ENCODE data around the gene ADARB1. TPM values are rescaled to one million over a fixed set of nuclear protein-coding genes. Genes with fewer than 3 reads are reported as not detected.

ADARB1 gene
- total RNA-seq, 1 experiment from 2014 or later, result 31.9 TPM

DNA sequence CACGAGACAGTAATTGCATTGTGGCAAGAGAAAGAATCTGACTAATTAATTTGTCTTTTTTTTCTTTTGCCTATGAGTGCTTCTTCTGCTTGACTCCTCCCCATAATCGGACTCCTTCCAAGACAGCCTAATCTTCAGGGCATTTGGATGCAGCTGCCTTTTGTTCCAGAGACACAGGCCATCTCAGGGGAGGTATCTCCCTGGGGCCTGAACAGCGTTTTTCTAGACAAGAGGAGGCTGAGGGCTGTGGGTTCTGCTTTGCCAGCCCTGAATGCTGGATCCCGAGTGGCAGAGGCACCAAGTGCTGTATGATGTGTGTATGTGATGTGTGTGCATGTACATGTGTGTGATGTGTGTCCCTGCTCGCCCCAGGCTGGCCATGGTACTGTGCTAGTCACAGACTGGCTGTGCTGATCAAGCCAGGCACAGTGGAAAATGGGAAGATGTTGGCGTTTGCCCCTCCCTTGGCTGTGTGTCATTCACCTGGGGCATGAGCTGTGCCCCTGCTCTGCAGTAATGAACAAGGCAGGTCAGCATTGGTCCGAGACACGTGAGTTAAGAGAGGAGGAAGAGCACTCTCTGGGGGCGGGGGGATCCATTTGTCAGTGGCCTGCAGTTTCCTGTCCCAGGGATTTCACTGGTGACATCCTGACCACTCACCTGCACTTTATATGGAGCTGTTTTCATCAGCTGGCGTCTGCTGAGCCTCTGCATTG lies 77.2 kb downstream of the ADARB1 start:
- Histone ChIP-seq H3K36me3 (ENCODE audit: insufficient read depth, low read length, poor library complexity, severe bottlenecking) (no peaks in the 10 kb centered on the region), H3K4me3 (ENCODE audit: low read depth, low read length, poor library complexity, severe bottlenecking) (no peak overlapping the region), H3K9me3 (ENCODE audit: low read depth, low read length, poor library complexity, severe bottlenecking) (no peaks in the 10 kb centered on the region), H3K4me1 (ENCODE audit: insufficient read depth, low read length, poor library complexity, severe bottlenecking) (peaks cover 32% of the 10 kb centered on the region), H3K27me3 (replicated peaks; ENCODE audit: insufficient read depth, low read depth, low read length, poor library complexity) (no peaks in the 10 kb centered on the region), H3K27ac (ENCODE audit: low read depth, low read length, poor library complexity, severe bottlenecking) (no peak overlapping the region)
- BruUV-seq (replicated peaks), result no TSS peak
- CTCF ChIA-PET, result no interaction called here
- DNase-seq (ENCODE audit: low spot score), result peak; percentile 43
- TF ChIP-seq EZH2 (IDR thresholded peaks at IDR 0.05; ENCODE audit: borderline replicate concordance, low read depth, low read length, poor library complexity, severe bottlenecking), result no peak
- TF ChIP-seq, protein P1, sequence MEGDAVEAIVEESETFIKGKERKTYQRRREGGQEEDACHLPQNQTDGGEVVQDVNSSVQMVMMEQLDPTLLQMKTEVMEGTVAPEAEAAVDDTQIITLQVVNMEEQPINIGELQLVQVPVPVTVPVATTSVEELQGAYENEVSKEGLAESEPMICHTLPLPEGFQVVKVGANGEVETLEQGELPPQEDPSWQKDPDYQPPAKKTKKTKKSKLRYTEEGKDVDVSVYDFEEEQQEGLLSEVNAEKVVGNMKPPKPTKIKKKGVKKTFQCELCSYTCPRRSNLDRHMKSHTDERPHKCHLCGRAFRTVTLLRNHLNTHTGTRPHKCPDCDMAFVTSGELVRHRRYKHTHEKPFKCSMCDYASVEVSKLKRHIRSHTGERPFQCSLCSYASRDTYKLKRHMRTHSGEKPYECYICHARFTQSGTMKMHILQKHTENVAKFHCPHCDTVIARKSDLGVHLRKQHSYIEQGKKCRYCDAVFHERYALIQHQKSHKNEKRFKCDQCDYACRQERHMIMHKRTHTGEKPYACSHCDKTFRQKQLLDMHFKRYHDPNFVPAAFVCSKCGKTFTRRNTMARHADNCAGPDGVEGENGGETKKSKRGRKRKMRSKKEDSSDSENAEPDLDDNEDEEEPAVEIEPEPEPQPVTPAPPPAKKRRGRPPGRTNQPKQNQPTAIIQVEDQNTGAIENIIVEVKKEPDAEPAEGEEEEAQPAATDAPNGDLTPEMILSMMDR (conservative IDR thresholded peaks at IDR 0.05; ENCODE audit: low read depth, low read length), result no peak
- intact Hi-C loops (cut with micrococcal nuclease; ENCODE audit: unreplicated experiment), result no loop called here
- POLR2A ChIA-PET (ENCODE audit: low non-redundant PET), result no interaction called here

DNA sequence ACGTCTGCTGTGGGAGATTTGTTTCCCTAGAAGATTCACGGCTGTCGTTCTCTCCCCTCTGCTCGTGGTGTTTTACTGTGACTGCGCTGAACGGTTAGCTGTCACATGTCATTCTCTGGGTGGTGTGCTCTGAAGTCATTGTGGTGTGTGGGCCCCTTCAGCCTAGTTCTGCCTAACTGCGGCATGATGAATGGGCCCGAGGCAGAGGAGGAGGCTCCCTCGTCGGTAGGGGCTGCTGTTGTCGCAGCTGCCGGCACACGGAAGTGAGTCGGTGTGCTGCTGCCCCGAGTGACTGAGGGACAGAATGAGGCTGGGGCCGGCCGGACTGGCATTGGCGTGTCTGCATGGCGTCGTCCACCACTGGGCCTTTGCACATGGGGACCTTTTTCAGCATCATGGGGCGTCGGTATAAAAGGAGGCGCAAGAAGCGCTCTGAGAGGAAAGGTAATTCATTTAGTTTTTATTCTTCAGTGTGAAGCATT lies 77.9 kb downstream of the ADARB1 start:
- POLR2A ChIA-PET (ENCODE audit: low non-redundant PET), result no interaction called here
- H3K36me3 ChIP-seq (ENCODE audit: insufficient read depth, low read length, poor library complexity, severe bottlenecking), result no peaks in the 10 kb centered on the region
- CTCF ChIA-PET, result interaction anchor here (1.0 kb wide), 1 partner anchor 137 kb away, joined by 3 read pairs; no protein-coding TSS in a partner anchor
- no peaks in the 10 kb centered on the region for H3K9me3 ChIP-seq (ENCODE audit: low read depth, low read length, poor library complexity, severe bottlenecking)
- peak; percentile 72 for DNase-seq (ENCODE audit: low spot score)
- no peak overlapping the region for H3K4me3 ChIP-seq (ENCODE audit: low read depth, low read length, poor library complexity, severe bottlenecking)
- H3K4me1 ChIP-seq (ENCODE audit: insufficient read depth, low read length, poor library complexity, severe bottlenecking), result peaks cover 32% of the 10 kb centered on the region
- TF ChIP-seq EZH2 (IDR thresholded peaks at IDR 0.05; ENCODE audit: borderline replicate concordance, low read depth, low read length, poor library complexity, severe bottlenecking), result no peak
- TF ChIP-seq, protein P1 (conservative IDR thresholded peaks at IDR 0.05; ENCODE audit: low read depth, low read length), result peak; percentile 76
- intact Hi-C loops (cut with micrococcal nuclease; ENCODE audit: unreplicated experiment), result no loop called here
- H3K27me3 ChIP-seq (replicated peaks; ENCODE audit: insufficient read depth, low read depth, low read length, poor library complexity), result no peaks in the 10 kb centered on the region
- BruUV-seq (replicated peaks), result no TSS peak
- H3K27ac ChIP-seq (ENCODE audit: low read depth, low read length, poor library complexity, severe bottlenecking), result no peak overlapping the region

DNA sequence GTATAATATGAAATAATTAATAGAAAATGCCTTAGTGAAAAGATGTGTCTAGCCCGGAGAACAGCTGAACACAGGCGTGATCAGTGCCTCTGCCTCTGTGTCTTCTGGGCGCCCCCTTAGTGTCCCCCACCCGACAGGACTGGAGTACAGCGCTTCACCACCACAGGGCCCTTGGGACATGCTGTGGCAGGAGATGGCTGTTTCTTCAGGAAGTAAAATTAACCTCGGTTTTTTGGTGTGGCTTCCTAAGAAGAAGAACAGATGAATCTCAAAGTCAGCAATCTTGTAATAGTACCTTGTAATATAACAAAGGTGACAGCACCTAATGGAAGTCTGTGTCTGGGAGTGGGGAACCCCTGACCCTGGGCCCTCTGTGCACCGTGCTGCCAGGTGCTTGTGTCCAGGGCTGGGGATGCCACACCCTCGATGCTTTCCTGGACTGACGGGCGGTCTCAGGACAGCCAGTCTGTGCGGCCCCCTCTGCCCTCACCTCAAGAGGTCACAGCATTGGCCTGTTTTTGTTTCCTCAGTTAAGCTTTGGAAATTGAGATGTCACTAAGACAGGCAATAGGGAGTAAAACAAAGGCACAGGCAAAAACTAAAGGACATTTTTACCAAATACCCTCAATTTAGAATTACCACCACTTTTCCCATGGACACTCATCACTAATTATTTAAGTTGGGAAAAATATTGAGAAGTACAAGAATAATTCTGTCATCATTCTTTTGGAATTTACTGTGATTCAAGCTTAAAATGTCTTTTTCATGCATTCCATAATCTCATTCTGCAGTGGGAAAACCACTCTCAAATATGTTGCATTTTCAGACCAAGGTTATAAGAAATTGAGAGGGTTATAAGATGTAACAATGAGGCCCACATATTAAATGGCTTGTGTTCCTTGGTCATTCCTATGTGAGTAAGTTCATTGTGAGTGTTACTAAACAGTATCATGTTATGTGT lies 79.3 kb downstream of the ADARB1 start:
- no TSS peak for BruUV-seq (replicated peaks)
- Histone ChIP-seq H3K27me3 (replicated peaks; ENCODE audit: insufficient read depth, low read depth, low read length, poor library complexity) (no peaks in the 10 kb centered on the region), H3K9me3 (ENCODE audit: low read depth, low read length, poor library complexity, severe bottlenecking) (no peaks in the 10 kb centered on the region), H3K4me1 (ENCODE audit: insufficient read depth, low read length, poor library complexity, severe bottlenecking) (peaks cover 32% of the 10 kb centered on the region), H3K4me3 (ENCODE audit: low read depth, low read length, poor library complexity, severe bottlenecking) (no peak overlapping the region), H3K27ac (ENCODE audit: low read depth, low read length, poor library complexity, severe bottlenecking) (no peak overlapping the region), H3K36me3 (ENCODE audit: insufficient read depth, low read length, poor library complexity, severe bottlenecking) (no peaks in the 10 kb centered on the region)
- TF ChIP-seq, protein P1 (conservative IDR thresholded peaks at IDR 0.05; ENCODE audit: low read depth, low read length), result no peak
- no peak for TF ChIP-seq EZH2 (IDR thresholded peaks at IDR 0.05; ENCODE audit: borderline replicate concordance, low read depth, low read length, poor library complexity, severe bottlenecking)
- intact Hi-C loops (cut with micrococcal nuclease; ENCODE audit: unreplicated experiment), result no loop called here
- CTCF ChIA-PET, result interaction anchor here (1.0 kb wide), 1 partner anchor 136 kb away, joined by 3 read pairs; no protein-coding TSS in a partner anchor
- no peak for DNase-seq (ENCODE audit: low spot score)
- POLR2A ChIA-PET (ENCODE audit: low non-redundant PET), result interaction anchor here (0.6 kb wide), 1 partner anchor 48 kb away, joined by 3 read pairs; no protein-coding TSS in a partner anchor
